IMR-90 (cell line): ENCODE results near the gene CYFIP1.

Experiments
- CEBPB ChIP-seq: IDR thresholded peaks from 2 replicates; pipeline ENCODE4 v1.6.1; 2012; ENCODE audit warnings: low read depth, low read length, improper control_type of control experiment
- FOS ChIP-seq: fragments of 150-350 bp; IDR thresholded peaks from 2 replicates; pipeline ENCODE4 v1.6.1; 2016; ENCODE audit warnings: low read depth, low read length
- MAFK ChIP-seq: IDR thresholded peaks from 2 replicates; pipeline ENCODE4 v1.6.1; 2012; ENCODE audit warnings: low read depth, low read length, improper control_type of control experiment
- MAZ ChIP-seq: IDR thresholded peaks from 2 replicates; pipeline ENCODE4 v1.6.1; 2012; ENCODE audit warnings: low read depth, mild to moderate bottlenecking, low read length, improper control_type of control experiment, moderate library complexity, borderline replicate concordance
- POLR2A ChIP-seq: IDR thresholded peaks from 2 replicates; pipeline ENCODE4 v1.6.1; 2012; ENCODE audit warnings: mild to moderate bottlenecking, low read depth, low read length
- RAD21 ChIP-seq: IDR thresholded peaks from 2 replicates; pipeline ENCODE4 v1.6.1; 2012; ENCODE audit warnings: low read length, improper control_type of control experiment
- RCOR1 ChIP-seq: IDR thresholded peaks from 2 replicates; pipeline ENCODE4 v1.6.1; 2012; ENCODE audit warnings: mild to moderate bottlenecking, low read length, improper control_type of control experiment; ENCODE audit not compliant: insufficient replicate concordance
- SMC3 ChIP-seq: fragments of 150-350 bp; IDR thresholded peaks from 2 replicates; pipeline ENCODE4 v1.6.1; 2016; ENCODE audit warnings: low read depth, mild to moderate bottlenecking, antibody characterized with exemption, low read length, moderate library complexity
- TF ChIP-seq, protein P1 (sequence below): conservative IDR thresholded peaks from 2 replicates; pipeline ENCODE4 v1.5.1; 2012; ENCODE audit warnings: mild to moderate bottlenecking, low read depth, low read length, improper control_type of control experiment
- TF ChIP-seq, protein P2 (sequence below): fragments of 150-350 bp; IDR thresholded peaks from 2 replicates; pipeline ENCODE4 v1.6.1; 2017; ENCODE audit warnings: mild to moderate bottlenecking, antibody characterized with exemption, low read length, low read depth

DNA sequence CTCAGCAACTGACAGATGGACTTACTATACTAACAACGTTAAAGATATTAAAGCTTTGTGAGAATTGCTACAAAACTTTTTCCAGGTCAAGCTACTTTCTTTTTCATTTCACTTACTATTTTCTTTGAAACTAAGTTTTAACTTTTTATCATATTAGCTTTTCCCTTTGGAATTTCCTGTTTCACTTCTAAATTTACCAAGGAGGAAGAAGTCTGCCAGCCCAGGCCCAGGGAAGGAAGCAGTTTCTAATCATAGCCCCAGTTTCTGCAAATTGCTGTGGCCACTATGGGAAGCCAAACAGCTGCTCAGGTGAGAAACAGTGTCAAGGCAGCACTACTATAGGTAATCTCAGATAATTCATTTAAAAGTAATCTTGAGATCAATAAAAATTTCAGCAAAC lies 18.4 kb downstream of the CYFIP1 start:
- TF ChIP-seq, protein P1, sequence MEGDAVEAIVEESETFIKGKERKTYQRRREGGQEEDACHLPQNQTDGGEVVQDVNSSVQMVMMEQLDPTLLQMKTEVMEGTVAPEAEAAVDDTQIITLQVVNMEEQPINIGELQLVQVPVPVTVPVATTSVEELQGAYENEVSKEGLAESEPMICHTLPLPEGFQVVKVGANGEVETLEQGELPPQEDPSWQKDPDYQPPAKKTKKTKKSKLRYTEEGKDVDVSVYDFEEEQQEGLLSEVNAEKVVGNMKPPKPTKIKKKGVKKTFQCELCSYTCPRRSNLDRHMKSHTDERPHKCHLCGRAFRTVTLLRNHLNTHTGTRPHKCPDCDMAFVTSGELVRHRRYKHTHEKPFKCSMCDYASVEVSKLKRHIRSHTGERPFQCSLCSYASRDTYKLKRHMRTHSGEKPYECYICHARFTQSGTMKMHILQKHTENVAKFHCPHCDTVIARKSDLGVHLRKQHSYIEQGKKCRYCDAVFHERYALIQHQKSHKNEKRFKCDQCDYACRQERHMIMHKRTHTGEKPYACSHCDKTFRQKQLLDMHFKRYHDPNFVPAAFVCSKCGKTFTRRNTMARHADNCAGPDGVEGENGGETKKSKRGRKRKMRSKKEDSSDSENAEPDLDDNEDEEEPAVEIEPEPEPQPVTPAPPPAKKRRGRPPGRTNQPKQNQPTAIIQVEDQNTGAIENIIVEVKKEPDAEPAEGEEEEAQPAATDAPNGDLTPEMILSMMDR: no peak
- TF ChIP-seq POLR2A: no peak
- TF ChIP-seq FOS: no peak
- no peak for TF ChIP-seq MAFK
- no peak for TF ChIP-seq MAZ
- no peak for TF ChIP-seq RAD21
- TF ChIP-seq, protein P2, sequence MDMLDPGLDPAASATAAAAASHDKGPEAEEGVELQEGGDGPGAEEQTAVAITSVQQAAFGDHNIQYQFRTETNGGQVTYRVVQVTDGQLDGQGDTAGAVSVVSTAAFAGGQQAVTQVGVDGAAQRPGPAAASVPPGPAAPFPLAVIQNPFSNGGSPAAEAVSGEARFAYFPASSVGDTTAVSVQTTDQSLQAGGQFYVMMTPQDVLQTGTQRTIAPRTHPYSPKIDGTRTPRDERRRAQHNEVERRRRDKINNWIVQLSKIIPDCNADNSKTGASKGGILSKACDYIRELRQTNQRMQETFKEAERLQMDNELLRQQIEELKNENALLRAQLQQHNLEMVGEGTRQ: no peak
- no peak for TF ChIP-seq RCOR1
- TF ChIP-seq SMC3: no peak
- no peak for TF ChIP-seq CEBPB
